Measurements from ENCODE around the gene RADX. TPM values are rescaled to one million over a fixed set of nuclear protein-coding genes. Genes with fewer than 3 reads are reported as not detected.
A peak's percentile ranks its signal among the peaks of the same experiment; 100 is the strongest.

The RADX gene
- total RNA-seq, 1 donor from 2014 or later = 0.87 TPM

- intact Hi-C loops (cut with DNase I) = no loop called here
- ATAC-seq = no peak
These were observed 60.7 kb downstream of the RADX start for GRCh38 chrX:106672527-106672926.

GRCh38 chrX:106680716-106681115 is 68.9 kb downstream of the RADX start:
- no peak for ATAC-seq
- intact Hi-C loops (cut with DNase I) = no loop called here
- no peak for DNase-seq (ENCODE audit: missing footprints)

More at GRCh38 chrX:106672527-106672926, 60.7 kb downstream of the RADX start:
- DNase-seq (ENCODE audit: missing footprints) = no peak

- no peak for DNase-seq (ENCODE audit: missing footprints)
- intact Hi-C loops (cut with DNase I) = no loop called here
- no peak for ATAC-seq
These were observed 72.4 kb downstream of the RADX start for GRCh38 chrX:106684207-106684606.

DNA sequence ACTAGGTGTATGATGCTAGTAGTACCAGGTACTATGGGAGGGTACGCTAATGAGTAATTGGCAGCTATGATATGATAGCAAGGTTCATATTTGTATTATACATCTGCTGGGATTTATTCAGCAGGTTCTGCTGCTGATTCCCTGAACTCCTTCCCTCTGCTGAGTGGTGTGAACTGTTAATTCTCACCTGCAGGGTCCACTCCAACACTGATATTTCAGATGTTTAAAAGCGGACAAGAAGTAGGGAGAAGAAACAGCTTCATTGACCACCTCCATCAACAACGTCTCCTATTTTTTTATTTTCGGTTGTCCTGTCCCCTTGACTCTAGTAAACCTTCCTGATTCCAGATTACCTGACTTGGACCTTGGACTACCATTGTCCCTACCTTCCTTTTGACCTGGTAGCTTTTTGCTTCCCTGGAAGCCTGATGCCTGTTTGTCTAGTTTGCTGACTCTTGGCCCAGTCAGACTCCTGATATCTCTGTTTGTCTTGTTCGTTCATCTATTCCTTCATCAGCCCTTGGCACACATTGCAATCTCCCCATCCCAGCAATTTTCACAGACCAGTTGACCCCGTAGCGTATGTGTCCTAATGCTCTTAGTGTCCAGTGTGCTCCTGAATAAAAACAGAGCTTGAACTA is 80.8 kb downstream of the RADX start:
- ATAC-seq = no peak
- intact Hi-C loops (cut with DNase I) = no loop called here
- no peak for DNase-seq (ENCODE audit: missing footprints)

DNA sequence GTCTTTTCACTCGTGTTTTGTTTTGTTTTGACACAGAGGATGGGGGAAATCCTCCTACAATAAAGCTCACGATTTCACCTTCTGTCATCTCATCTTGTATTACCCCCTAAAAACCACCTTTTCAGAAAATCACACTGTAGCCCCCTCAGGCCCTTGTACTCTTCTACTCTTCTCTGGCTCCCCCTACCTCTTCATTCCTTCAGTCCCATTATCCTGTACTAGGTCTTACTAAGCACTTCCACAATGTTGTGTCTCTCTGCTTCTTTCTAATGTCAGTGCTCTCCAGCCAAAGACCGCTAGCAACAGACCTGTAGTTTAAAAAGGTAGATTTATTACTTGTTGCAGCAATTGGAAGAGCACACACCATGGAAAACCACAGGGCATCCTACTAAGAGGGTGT is 84.7 kb downstream of the RADX start:
- no peak for ATAC-seq
- no peak for DNase-seq (ENCODE audit: missing footprints)
- intact Hi-C loops (cut with DNase I) = no loop called here

DNA sequence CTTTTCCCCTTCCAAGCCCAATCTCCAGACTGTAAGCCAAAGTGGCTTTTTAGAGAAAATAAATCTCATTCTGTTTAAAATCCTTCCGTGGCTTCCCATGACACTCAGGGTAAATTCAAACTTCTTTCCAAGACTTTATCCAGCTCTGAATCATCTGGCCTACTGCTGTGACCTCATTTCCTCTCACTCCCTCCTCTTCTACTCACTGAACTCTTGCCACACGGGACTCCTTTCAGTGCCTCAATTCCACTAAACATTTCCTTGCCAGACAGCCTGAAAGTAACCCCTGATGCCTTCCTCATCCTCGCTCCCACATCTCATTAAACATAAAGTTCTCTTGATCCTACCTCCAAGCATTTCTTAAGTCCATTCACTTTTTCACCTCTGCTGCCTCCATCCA is 86.9 kb downstream of the RADX start:
- DNase-seq (ENCODE audit: missing footprints) (no peak), ATAC-seq (no peak)
- intact Hi-C loops (cut with DNase I) = no loop called here

- intact Hi-C loops (cut with DNase I) = no loop called here
- DNase-seq (ENCODE audit: missing footprints) = no peak
- no peak for ATAC-seq
These were observed 90.9 kb downstream of the RADX start for GRCh38 chrX:106702636-106703035.

DNA sequence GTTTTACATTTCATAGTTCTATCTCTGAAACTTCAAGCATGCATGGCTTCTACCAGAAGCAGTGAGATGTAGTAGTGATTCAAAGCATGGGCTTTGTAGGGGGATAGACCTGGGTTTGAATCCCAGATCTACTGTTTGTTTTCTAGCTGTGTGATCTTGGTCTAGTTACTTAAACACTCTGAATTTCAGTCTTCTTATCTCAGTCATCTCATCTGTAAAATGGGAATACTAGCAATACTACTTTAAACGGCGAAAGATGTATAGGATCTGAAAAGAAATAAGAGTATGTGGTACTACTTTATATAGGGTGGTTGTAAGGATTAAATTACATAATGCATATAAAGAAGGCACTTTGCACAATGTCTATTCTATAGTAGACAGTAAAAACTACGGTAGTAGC is 94.7 kb downstream of the RADX start:
- ATAC-seq = no peak
- intact Hi-C loops (cut with DNase I) = no loop called here
- no peak for DNase-seq (ENCODE audit: missing footprints)

DNA sequence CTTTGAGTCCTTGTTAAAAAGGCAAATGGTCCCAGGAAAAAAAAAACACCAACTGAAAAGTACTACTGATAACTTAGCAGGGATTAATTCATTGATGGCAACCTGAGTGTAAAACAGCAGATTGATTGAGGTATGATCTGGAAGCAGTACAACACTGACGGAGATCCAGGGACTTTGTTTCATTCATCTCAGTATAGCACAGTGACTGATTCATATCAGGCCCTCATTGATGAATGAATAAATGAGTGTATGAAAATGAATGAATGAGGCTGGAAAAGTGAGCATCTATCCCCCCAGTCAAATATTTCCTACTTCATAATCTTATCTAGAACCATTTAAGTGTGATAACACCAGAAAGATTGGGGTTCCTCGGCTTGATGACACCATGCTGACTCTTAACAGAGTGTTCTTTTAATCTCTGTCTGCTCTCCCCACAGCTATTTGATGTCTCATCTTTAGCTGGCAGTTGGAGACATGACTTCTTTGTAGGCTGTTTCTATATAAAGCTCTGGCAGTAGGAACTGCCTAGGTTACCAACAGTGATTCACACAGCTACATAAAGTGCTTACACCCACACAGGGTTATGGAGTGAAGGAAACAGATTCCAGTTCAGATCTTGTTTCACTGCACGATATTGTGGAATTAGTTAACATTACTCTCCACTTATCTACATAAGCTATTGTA is 96.1 kb downstream of the RADX start:
- intact Hi-C loops (cut with DNase I) = no loop called here
- DNase-seq (ENCODE audit: missing footprints) (no peak), ATAC-seq (peak; percentile 46)

DNA sequence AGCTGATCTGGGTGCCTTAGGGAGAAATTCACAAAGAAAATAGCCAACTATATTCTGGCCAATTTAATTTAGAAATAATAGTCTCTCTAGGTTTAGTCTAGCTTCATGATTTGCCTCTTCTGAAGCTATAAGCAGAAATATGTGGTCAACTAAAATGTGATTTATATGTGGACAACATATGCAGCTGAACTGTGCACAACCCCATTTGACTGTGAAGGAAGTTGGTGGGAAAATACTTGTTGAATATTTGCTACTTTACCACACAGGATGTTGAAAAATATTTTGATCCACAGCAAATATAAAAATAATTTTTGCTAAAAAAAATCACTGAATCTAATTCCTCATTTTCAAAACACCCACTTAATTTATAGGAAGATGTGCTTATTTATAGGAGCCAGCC is 99.0 kb downstream of the RADX start:
- intact Hi-C loops (cut with DNase I) = no loop called here
- DNase-seq (ENCODE audit: missing footprints) = no peak
- ATAC-seq = no peak

GRCh38 chrX:106711375-106711774 is 99.6 kb downstream of the RADX start:
- intact Hi-C loops (cut with DNase I) = no loop called here
- no peak for ATAC-seq
- DNase-seq (ENCODE audit: missing footprints) = no peak

GRCh38 chrX:106716004-106716403 is 104.2 kb downstream of the RADX start:
- intact Hi-C loops (cut with DNase I) = no loop called here

GRCh38 chrX:106716463-106716862 is 104.7 kb downstream of the RADX start:
- ATAC-seq = no peak
- DNase-seq (ENCODE audit: missing footprints) = no peak
- intact Hi-C loops (cut with DNase I) = no loop called here

More at GRCh38 chrX:106716004-106716403, 104.2 kb downstream of the RADX start:
- ATAC-seq (no peak), DNase-seq (ENCODE audit: missing footprints) (no peak)

- intact Hi-C loops (cut with DNase I) = no loop called here
- ATAC-seq (no peak), DNase-seq (ENCODE audit: missing footprints) (no peak)
These were observed 106.9 kb downstream of the RADX start for GRCh38 chrX:106718709-106719108.

- ATAC-seq (no peak), DNase-seq (ENCODE audit: missing footprints) (no peak)
- intact Hi-C loops (cut with DNase I) = no loop called here
These were observed 114.2 kb downstream of the RADX start for GRCh38 chrX:106725931-106726330.

- DNase-seq (ENCODE audit: missing footprints) (no peak), ATAC-seq (peak; percentile 26)
- intact Hi-C loops (cut with DNase I) = no loop called here
These were observed 115.0 kb downstream of the RADX start, which contains the start of gene RNF128 for GRCh38 chrX:106726485-106727437. RNF128 (plus strand) TSS chrX:106726701; CDS start chrX:106726914, 213 bp downstream.

- intact Hi-C loops (cut with DNase I) = no loop called here
These were observed 116.6 kb downstream of the RADX start for GRCh38 chrX:106728337-106728736.

More at GRCh38 chrX:106728337-106728736, 116.6 kb downstream of the RADX start:
- no peak for DNase-seq (ENCODE audit: missing footprints)
- ATAC-seq = no peak
